Activated naive CD8-positive, alpha-beta T cell (primary cell): ENCODE data around the gene KHK.
"Not testable (repeated sequence)": the region's sequence is repeated elsewhere in the genome, so short reads cannot be mapped to it uniquely, and the experiment has no call there.

Experiments
- H3K27ac Mint-ChIP-seq: one replicate; pipeline ENCODE4 v1.8.0; 2021; ENCODE audit warnings: mixed read lengths
- H3K27me3 Mint-ChIP-seq: one replicate; pipeline ENCODE4 v1.8.0; 2021; ENCODE audit warnings: mixed read lengths
- H3K36me3 Mint-ChIP-seq: one replicate; pipeline ENCODE4 v1.8.0; 2021; ENCODE audit warnings: mixed read lengths
- H3K4me1 Mint-ChIP-seq: one replicate; pipeline ENCODE4 v1.8.0; 2021; ENCODE audit warnings: low read depth, mixed read lengths
- H3K4me3 Mint-ChIP-seq: one replicate; pipeline ENCODE4 v1.8.0; 2021; ENCODE audit warnings: mild to moderate bottlenecking, mixed read lengths
- H3K9me3 Mint-ChIP-seq: one replicate; pipeline ENCODE4 v1.8.0; 2021; ENCODE audit warnings: low read depth, mixed read lengths

KHK gene

DNA sequence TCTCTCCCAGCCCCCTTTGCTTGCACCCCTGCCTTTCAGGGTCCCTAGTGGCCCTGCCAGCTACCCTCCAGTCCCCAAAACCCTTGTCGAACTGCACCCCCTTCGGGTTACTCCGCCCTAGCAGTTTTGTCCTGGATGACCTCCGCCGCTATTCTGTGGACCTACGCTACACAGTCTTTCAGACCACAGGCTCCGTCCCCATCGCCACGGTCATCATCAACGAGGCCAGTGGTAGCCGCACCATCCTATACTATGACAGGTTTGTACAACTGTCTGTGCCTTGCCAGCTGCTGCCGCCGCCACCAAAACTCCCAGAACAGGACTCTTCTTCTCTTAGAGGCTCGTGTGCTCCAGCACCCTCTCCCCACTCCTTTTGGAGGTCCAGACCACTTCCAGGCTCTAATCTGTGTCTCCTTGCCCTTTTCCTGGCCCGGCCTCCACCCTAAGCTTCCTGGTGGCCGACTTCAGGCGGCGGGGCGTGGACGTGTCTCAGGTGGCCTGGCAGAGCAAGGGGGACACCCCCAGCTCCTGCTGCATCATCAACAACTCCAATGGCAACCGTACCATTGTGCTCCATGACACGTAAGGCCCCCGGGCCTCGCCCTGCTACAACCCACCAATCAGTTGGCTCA is 7.9 kb downstream of the KHK start:
- Mint-ChIP-seq H3K27ac (no peak overlapping the region), H3K4me3 (no peak overlapping the region), H3K4me1 (peaks cover 14% of the 10 kb centered on the region), H3K27me3 (no peaks in the 10 kb centered on the region), H3K36me3 (no peaks in the 10 kb centered on the region), H3K9me3 (no peaks in the 10 kb centered on the region)

DNA sequence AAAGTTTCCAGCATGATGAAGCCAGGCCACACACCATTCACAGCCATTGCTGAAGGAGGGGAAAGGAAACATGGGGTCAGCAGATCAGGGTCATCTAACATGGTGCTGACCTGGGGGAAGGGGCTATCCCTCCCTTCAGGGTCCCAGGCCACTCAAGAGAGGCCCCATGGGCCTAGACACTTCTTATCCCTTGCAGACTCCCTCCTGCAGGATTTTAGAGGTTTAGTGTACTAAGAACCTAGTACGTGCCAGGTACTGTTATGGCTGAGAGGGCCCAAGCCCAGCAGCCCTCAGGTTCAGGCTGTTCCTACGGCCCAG is 8.8 kb downstream of the KHK start:
- H3K4me3 Mint-ChIP-seq, result no peak overlapping the region
- H3K36me3 Mint-ChIP-seq, result no peaks in the 10 kb centered on the region
- H3K9me3 Mint-ChIP-seq, result no peaks in the 10 kb centered on the region
- H3K27me3 Mint-ChIP-seq, result no peaks in the 10 kb centered on the region
- peaks cover 11% of the 10 kb centered on the region for H3K4me1 Mint-ChIP-seq
- no peak overlapping the region for H3K27ac Mint-ChIP-seq

DNA sequence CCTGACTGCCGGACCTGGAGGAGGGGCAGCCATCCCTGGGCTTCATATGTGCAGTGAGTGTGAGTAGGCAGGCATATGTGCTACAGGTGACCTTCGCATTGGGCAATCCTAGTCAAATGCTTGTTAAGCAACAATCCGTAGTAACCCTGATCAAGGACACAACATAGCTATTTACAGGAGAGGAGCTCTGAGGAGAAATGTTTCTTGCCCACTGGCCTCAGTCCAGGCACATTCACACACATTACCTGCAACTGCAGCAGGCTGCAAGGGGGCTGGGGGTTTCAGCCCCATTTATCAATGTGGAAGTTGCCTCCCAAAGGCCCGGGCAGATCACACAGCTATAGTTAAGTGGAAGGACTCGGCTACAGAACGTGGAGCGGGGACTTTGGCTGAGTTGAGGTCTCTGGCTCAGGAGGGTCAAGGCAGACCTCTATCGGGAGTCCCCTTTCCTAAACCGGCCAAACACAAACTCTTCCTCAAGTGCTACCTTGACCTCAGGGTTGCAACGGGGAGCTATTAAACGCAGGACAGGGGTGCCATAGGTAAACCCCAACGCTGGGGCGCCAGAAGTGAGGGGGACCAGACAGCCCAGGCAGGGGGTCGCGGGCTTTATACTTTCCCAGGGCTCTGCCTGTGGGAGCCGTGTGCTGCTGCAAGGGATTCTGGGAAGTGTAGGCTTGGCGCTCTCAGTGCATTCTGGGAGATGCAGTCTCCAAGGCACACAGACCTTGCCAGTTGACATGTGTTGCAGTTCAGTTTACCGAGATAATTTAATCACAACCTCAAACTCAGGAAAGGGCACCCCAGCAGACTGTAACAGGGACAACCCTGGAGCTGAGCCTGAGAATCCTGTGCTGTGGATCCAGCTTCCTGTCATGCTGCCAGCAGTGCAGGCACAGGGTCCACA is 9.4 kb downstream of the KHK start:
- Mint-ChIP-seq H3K9me3 (no peaks in the 10 kb centered on the region), H3K4me3 (peak overlapping the region; percentile 57), H3K4me1 (peaks cover 11% of the 10 kb centered on the region), H3K36me3 (no peaks in the 10 kb centered on the region), H3K27ac (no peak overlapping the region), H3K27me3 (no peaks in the 10 kb centered on the region)

DNA sequence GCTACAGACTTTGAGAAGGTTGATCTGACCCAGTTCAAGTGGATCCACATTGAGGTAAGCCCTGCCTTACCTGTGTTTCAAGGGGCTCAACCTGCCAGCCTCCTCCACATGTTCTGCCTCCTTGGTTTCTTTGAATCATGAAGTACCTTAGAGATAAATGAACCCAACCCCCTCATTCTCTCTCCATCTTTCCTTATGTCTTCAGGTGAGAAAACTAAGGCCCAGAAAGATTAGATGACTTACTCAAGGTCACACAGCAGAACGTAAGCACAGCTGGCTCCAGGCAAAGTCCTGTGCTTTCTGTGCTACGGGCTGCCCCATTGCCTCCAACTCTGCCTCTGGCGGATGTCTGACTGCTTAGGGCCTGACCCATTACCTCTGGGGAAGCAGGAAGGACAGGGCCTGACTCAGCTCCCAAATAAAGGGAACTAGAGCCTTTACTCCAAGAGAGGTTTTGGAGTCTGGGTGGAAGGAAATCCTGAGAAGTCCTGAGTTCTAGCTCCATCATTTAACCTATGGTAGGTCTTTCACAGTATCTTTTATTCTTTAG is 10.3 kb downstream of the KHK start:
- H3K27me3 Mint-ChIP-seq, result no peaks in the 10 kb centered on the region
- no peak overlapping the region for H3K4me3 Mint-ChIP-seq
- no peaks in the 10 kb centered on the region for H3K36me3 Mint-ChIP-seq
- H3K9me3 Mint-ChIP-seq, result no peaks in the 10 kb centered on the region
- no peak overlapping the region for H3K27ac Mint-ChIP-seq
- peaks cover 9% of the 10 kb centered on the region for H3K4me1 Mint-ChIP-seq

DNA sequence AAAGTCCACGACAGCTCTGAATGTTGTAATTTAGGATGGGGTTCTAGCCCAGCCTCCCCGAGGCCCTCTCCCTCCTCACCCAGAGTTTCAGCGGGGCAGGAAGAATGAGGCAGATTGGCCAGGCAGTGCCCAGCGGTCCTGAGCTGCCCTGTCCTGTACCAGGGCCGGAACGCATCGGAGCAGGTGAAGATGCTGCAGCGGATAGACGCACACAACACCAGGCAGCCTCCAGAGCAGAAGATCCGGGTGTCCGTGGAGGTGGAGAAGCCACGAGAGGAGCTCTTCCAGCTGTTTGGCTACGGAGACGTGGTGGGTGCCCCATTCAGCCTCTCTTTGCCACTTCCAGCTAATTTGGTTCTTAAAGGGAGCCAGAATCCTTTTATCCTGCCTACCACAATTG is 10.8 kb downstream of the KHK start:
- no peaks in the 10 kb centered on the region for H3K27me3 Mint-ChIP-seq
- no peak overlapping the region for H3K4me3 Mint-ChIP-seq
- no peak overlapping the region for H3K27ac Mint-ChIP-seq
- H3K4me1 Mint-ChIP-seq, result peaks cover 9% of the 10 kb centered on the region
- H3K36me3 Mint-ChIP-seq, result no peaks in the 10 kb centered on the region
- no peaks in the 10 kb centered on the region for H3K9me3 Mint-ChIP-seq

DNA sequence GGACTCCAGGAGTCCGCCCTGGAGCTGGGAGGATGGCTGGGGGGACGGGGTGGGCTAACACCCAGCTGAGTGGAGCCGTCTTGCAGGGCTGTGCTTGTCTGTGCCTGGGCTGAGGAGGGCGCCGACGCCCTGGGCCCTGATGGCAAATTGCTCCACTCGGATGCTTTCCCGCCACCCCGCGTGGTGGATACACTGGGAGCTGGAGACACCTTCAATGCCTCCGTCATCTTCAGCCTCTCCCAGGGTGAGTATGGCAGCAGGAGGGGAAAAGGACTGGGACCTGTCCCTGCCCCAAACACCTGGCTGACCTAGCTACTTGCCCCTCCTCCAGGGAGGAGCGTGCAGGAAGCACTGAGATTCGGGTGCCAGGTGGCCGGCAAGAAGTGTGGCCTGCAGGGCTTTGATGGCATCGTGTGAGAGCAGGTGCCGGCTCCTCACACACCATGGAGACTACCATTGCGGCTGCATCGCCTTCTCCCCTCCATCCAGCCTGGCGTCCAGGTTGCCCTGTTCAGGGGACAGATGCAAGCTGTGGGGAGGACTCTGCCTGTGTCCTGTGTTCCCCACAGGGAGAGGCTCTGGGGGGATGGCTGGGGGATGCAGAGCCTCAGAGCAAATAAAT is 12.9 kb downstream of the KHK start:
- Mint-ChIP-seq H3K9me3 (no peaks in the 10 kb centered on the region), H3K4me1 (peaks cover 9% of the 10 kb centered on the region), H3K27ac (no peak overlapping the region), H3K36me3 (no peaks in the 10 kb centered on the region), H3K4me3 (no peak overlapping the region), H3K27me3 (no peaks in the 10 kb centered on the region)

DNA sequence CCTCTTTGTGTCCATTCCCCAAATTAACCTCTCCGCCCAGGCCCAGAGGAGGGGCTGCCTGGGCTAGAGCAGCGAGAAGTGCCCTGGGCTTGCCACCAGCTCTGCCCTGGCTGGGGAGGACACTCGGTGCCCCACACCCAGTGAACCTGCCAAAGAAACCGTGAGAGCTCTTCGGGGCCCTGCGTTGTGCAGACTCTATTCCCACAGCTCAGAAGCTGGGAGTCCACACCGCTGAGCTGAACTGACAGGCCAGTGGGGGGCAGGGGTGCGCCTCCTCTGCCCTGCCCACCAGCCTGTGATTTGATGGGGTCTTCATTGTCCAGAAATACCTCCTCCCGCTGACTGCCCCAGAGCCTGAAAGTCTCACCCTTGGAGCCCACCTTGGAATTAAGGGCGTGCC is 13.5 kb downstream of the KHK start:
- no peak overlapping the region for H3K27ac Mint-ChIP-seq
- no peaks in the 10 kb centered on the region for H3K36me3 Mint-ChIP-seq
- H3K4me3 Mint-ChIP-seq, result no peak overlapping the region
- no peaks in the 10 kb centered on the region for H3K27me3 Mint-ChIP-seq
- H3K9me3 Mint-ChIP-seq, result no peaks in the 10 kb centered on the region
- peaks cover 9% of the 10 kb centered on the region for H3K4me1 Mint-ChIP-seq

DNA sequence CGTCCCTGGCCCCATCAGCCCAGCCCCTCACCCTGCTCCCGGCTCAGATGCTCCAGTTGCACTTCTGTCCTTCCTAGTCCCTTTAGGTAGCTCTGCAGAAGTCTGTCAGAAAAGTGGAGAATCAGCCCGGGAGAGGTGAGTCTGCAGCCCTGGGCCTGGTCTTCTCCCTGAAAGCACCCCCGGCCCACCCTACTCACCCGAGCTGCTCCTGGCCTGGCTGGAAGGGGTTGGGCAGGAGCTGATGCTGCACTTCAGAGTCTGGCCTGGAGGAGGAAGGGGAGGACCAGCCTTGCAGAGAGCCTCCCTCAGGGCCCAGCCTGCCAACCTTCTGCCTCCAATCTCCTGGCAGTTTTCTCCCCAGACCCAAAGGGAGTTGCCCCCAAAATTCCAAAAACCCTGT is 15.8 kb downstream of the KHK start:
- Mint-ChIP-seq H3K4me3 (no peak overlapping the region), H3K36me3 (peaks cover 2% of the 10 kb centered on the region)

DNA sequence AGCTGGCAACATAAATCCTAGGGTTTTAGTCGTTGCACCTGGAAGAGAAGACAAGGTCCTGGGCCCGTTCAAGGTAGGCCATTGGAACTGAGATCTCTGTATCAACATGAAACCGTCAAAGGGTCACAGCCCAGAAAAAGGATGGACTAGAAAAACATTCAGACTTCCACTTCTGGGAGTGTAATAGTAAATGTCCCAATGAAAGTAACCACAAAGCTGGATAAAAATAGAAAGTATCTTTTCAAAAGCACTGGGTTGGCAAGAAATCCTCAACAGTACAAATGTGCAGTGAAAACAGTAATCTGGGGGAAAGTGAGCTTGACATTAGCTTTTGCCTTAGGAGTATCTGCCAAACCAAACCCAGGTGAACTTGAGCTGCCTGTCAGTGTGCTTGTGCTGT is 19.4 kb downstream of the KHK start:
- no peaks in the 10 kb centered on the region for H3K9me3 Mint-ChIP-seq
- H3K36me3 Mint-ChIP-seq, result peaks cover 4% of the 10 kb centered on the region
- no peak overlapping the region for H3K4me3 Mint-ChIP-seq
- H3K27me3 Mint-ChIP-seq, result peaks cover 3% of the 10 kb centered on the region
- no peaks in the 10 kb centered on the region for H3K4me1 Mint-ChIP-seq
- H3K27ac Mint-ChIP-seq, result no peak overlapping the region

More for the DNA sequence above, 15.8 kb downstream of the KHK start:
- Mint-ChIP-seq H3K4me1 (no peaks in the 10 kb centered on the region), H3K9me3 (no peaks in the 10 kb centered on the region), H3K27ac (no peak overlapping the region), H3K27me3 (peaks cover 3% of the 10 kb centered on the region)

DNA sequence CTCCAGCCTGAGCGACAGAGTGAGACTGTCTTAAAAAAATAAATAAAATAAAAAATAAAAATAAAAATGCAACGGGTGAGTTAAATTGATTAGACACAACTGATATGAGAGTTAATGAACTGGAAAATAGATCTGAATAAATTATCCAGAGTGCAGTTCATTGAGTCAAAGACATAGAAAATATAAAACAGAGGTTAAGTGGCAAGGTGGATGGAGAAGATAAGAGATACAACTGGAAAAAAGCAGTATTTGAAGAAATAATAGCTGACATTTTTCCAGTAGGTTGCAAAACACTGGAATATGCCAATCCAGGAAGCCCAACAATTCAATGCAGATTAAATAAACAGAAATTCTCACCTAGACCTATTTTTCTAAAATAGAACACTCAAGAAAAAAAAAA is 21.6 kb downstream of the KHK start:
- no peaks in the 10 kb centered on the region for H3K4me1 Mint-ChIP-seq

DNA sequence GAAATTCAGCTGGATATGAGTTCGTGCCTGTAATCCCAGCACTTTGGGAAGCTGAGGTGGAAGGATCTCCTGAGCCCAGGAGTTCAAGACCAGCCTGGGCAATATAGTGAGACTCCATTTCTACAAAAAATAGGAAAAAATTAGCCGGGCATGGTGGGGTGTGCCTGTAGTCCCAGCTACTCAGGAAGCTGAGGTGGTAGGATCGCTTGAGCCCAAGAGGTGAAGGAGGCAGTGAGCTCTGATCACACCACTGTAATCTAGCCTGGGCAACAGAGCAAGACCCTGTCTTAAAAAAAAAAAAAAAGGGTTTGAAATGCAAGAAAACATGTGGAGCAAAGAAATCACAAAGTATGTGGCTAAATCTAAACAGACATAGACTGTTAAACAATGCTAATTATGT is 22.5 kb downstream of the KHK start:
- Mint-ChIP-seq H3K4me1 (no peaks in the 10 kb centered on the region), H3K27ac (no peak overlapping the region), H3K36me3 (peaks cover 4% of the 10 kb centered on the region), H3K27me3 (peaks cover 3% of the 10 kb centered on the region), H3K9me3 (no peaks in the 10 kb centered on the region), H3K4me3 (no peak overlapping the region)

More for the DNA sequence above, 21.6 kb downstream of the KHK start:
- Mint-ChIP-seq H3K27me3 (peaks cover 3% of the 10 kb centered on the region), H3K9me3 (no peaks in the 10 kb centered on the region), H3K36me3 (peaks cover 4% of the 10 kb centered on the region), H3K4me3 (no peak overlapping the region), H3K27ac (no peak overlapping the region)

DNA sequence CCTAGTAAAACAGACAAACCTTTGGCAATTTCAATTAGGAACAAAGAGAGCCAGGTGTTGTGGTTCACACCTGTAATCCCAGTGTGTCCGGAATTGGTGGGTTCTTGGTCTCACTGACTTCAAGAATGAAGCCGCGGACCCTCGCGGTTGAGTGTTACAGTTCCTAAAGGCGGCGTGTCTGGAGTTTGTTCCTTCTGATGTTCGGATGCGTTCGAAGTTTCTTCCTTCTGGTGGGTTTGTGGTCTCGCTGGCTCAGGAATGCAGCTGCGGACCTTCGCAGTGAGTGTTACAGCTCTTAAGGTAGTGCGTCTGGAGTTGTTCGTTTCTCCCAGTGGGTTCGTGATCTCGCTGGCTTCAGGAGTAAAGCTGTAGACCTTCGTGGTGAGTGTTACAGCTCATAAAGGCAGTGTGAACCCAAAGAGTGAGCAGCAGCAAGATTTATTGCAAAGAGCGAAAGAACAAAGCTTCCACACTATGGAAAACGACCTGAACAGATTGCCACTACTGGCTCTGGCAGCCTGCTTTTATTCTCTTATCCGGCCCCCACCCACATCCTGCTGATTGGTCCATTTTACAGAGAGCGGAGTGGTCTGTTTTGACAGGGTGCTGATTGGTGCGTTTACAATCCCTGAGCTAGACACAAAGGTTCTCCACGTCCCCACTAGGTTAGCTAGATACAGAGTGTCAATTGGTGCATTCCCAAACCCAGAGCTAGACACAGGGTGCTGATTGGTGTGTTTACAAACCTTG is 24.2 kb downstream of the KHK start:
- peak overlapping the region; percentile 27 for H3K4me3 Mint-ChIP-seq
- H3K9me3 Mint-ChIP-seq, H3K4me1 Mint-ChIP-seq, H3K27me3 Mint-ChIP-seq, H3K27ac Mint-ChIP-seq, H3K36me3 Mint-ChIP-seq: not testable (repeated sequence)

DNA sequence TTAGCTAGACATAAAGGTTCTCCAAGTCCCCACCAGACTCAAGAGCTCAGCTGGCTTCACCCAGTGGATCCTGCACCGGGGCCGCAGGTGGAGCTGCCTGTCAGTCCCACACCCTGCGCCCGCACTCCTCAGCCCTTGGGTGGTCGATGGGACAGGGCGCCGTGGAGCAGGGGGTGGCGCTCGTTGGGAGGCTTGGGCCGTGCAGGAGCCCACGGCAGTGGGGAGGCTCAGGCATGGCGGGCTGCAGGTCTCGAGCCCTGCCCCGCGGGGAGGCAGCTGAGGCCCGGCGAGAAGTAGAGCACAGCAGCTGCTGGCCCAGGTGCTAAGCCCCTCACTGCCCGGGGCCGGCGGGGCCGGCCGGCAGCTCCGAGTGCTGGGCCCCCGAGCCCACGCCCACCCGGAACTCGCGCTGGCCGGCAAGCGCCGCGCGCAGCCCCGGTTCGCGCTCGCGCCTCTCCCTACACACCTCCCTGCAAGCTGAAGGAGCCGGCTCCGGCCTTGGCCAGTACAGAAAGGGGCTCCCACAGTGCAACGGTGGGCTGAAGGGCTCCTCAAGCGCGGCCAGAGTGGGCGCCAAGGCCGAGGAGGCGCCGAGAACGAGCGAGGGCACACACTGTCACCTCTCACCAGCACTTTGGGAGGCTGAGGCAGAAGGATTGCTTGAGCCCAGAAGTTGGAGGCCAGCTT is 25.0 kb downstream of the KHK start:
- not testable (repeated sequence) for H3K36me3 Mint-ChIP-seq, H3K9me3 Mint-ChIP-seq, H3K27me3 Mint-ChIP-seq, H3K4me3 Mint-ChIP-seq, H3K4me1 Mint-ChIP-seq, H3K27ac Mint-ChIP-seq

DNA sequence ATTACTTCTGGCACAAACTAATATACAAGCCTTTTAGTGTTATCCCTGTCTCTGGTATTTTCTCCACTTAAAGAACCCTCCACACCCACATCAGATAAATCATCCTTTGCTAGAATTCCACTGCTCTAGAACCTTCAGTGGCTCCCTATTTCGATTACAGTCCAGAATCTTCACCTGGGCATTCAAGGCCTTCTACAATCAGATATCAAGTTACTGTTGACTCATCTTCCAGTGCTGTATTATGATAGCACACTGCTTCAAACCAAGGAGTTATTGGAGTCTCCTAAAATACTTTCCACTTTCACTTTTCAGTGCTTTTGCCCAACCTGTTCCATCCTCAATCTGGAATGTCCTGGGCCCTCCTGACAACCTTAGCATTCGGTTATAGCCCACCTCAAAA is 28.9 kb downstream of the KHK start:
- no peak overlapping the region for H3K27ac Mint-ChIP-seq

More for the DNA sequence above, 28.9 kb downstream of the KHK start:
- peaks cover 13% of the 10 kb centered on the region for H3K27me3 Mint-ChIP-seq
- peaks cover 7% of the 10 kb centered on the region for H3K4me1 Mint-ChIP-seq
- H3K36me3 Mint-ChIP-seq, result peaks cover 6% of the 10 kb centered on the region
- H3K9me3 Mint-ChIP-seq, result no peaks in the 10 kb centered on the region
- no peak overlapping the region for H3K4me3 Mint-ChIP-seq
